ENCODE data around the gene COX20.

The COX20 gene

GRCh38 chr1:244864253-244865027 is 29.0 kb downstream of the COX20 start, which contains the start of gene HNRNPU:
Gene HNRNPU (minus strand): TSS chr1:244864543. CDS start chr1:244864307, 236 bp downstream.
- FAIRE-seq: peak; percentile 74
- DNase-seq (ENCODE audit: insufficient read length, low spot score): peak; percentile 79

GRCh38 chr1:244865028-244865371 is 29.5 kb downstream of the COX20 start:
- DNase-seq (ENCODE audit: insufficient read length, low spot score) (no peak), FAIRE-seq (no peak)
- TF ChIP-seq POLR2A (IDR thresholded peaks at IDR 0.05; ENCODE audit: low read depth, low read length): no peak

More at GRCh38 chr1:244864253-244865027, 29.0 kb downstream of the COX20 start, which contains the start of gene HNRNPU:
- peak; percentile 98 for TF ChIP-seq POLR2A (IDR thresholded peaks at IDR 0.05; ENCODE audit: low read depth, low read length)

- FAIRE-seq (no peak), DNase-seq (ENCODE audit: insufficient read length, low spot score) (no peak)
- no peak for TF ChIP-seq POLR2A (IDR thresholded peaks at IDR 0.05; ENCODE audit: low read depth, low read length)
These were observed 30.4 kb downstream of the COX20 start for GRCh38 chr1:244865820-244866219.

GRCh38 chr1:244866355-244866754 is 30.9 kb downstream of the COX20 start:
- FAIRE-seq (no peak), DNase-seq (ENCODE audit: insufficient read length, low spot score) (no peak)
- no peak for TF ChIP-seq POLR2A (IDR thresholded peaks at IDR 0.05; ENCODE audit: low read depth, low read length)

- TF ChIP-seq POLR2A (IDR thresholded peaks at IDR 0.05; ENCODE audit: low read depth, low read length): no peak
- DNase-seq (ENCODE audit: insufficient read length, low spot score) (no peak), FAIRE-seq (no peak)
These were observed 33.3 kb downstream of the COX20 start for GRCh38 chr1:244868484-244869363.

- no peak for FAIRE-seq
- no peak for DNase-seq (ENCODE audit: insufficient read length, low spot score)
- no peak for TF ChIP-seq POLR2A (IDR thresholded peaks at IDR 0.05; ENCODE audit: low read depth, low read length)
These were observed 33.9 kb downstream of the COX20 start for GRCh38 chr1:244869364-244869827.

- FAIRE-seq (no peak), DNase-seq (ENCODE audit: insufficient read length, low spot score) (no peak)
- TF ChIP-seq POLR2A (IDR thresholded peaks at IDR 0.05; ENCODE audit: low read depth, low read length): no peak
These were observed 34.5 kb downstream of the COX20 start for GRCh38 chr1:244869950-244870349.

- no peak for TF ChIP-seq POLR2A (IDR thresholded peaks at IDR 0.05; ENCODE audit: low read depth, low read length)
- no peak for DNase-seq (ENCODE audit: insufficient read length, low spot score)
- no peak for FAIRE-seq
These were observed 39.6 kb downstream of the COX20 start for GRCh38 chr1:244874974-244875579.

GRCh38 chr1:244876228-244876910 is 40.9 kb downstream of the COX20 start:
- no peak for FAIRE-seq
- DNase-seq (ENCODE audit: insufficient read length, low spot score): no peak
- TF ChIP-seq POLR2A (IDR thresholded peaks at IDR 0.05; ENCODE audit: low read depth, low read length): no peak

- no peak for TF ChIP-seq POLR2A (IDR thresholded peaks at IDR 0.05; ENCODE audit: low read depth, low read length)
- FAIRE-seq: no peak
These were observed 43.2 kb downstream of the COX20 start for GRCh38 chr1:244878681-244879080.

GRCh38 chr1:244881552-244882280 is 46.3 kb downstream of the COX20 start:
- no peak for DNase-seq (ENCODE audit: insufficient read length, low spot score)
- no peak for TF ChIP-seq POLR2A (IDR thresholded peaks at IDR 0.05; ENCODE audit: low read depth, low read length)
- no peak for FAIRE-seq

More at GRCh38 chr1:244878681-244879080, 43.2 kb downstream of the COX20 start:
- no peak for DNase-seq (ENCODE audit: insufficient read length, low spot score)

- no peak for FAIRE-seq
- no peak for DNase-seq (ENCODE audit: insufficient read length, low spot score)
- TF ChIP-seq POLR2A (IDR thresholded peaks at IDR 0.05; ENCODE audit: low read depth, low read length): no peak
These were observed 51.8 kb downstream of the COX20 start for GRCh38 chr1:244887281-244887680.

GRCh38 chr1:244893836-244894235 is 58.4 kb downstream of the COX20 start:
- DNase-seq (ENCODE audit: insufficient read length, low spot score): no peak
- FAIRE-seq: no peak
- TF ChIP-seq POLR2A (IDR thresholded peaks at IDR 0.05; ENCODE audit: low read depth, low read length): no peak

All from H54 (cell line).